GM18870 (cell line): ENCODE measurements around the gene GRID1.

Source experiments
- ATAC-seq: cut with Tn5 transposase; IDR thresholded peaks from one replicate; pipeline ENCODE4 v1.9.1; 2021; ENCODE audit warnings: moderate library complexity; ENCODE audit not compliant: unreplicated experiment

The GRID1 gene

GRCh38 chr10:86355571-86356038 is 11.0 kb downstream of the GRID1 start:
- no peak for ATAC-seq

- ATAC-seq = peak; percentile 60
Measured at GRCh38 chr10:86354761-86355540, 11.6 kb downstream of the GRID1 start.

DNA sequence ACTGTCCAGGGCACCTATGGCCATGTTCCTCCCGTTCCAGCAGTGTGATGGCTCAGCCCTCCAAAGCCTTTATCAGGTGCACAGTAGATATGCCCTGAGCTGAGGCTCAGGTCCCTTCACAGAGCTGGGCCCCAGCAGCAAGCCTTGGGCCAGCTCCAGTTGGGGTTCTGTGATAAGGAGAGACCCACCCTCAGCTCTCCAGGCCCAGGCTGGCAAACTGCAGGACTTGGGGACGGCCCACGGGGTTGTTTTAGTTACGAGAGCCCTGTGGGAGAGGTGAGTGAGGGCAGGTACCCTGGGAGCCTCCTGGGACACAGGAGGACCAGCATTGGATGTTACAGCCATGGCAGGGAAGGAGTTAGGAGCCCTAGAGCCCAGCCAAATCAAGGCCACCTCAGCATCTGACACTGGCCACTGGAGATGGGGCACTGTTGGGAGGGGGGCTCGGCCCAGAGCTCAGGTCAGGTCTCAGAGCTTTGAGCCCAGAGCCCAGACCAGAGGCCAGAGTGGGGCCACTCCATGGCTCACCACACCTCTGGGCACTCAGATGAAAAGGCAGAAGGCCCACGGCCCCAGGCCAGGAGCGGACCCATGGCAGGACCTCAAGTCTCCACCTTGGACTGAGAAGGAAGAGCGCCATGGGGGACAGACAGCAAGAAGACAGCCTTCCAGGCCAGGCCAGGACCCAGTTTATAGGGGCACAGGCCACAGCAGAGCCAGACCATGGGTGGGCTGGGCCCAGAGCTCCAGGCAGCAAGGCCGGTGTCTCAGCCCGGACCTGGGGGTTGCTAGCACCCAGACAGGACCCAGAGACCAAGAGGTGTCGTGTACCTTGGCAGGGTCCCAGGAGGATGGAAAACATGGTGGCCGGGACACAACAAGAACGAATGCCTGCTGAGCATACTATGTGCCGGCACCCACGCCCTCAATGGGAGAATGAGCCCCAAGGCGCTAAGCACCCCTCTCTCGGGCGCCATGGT is 12.8 kb downstream of the GRID1 start:
- ATAC-seq = no peak

GRCh38 chr10:86350897-86351296 is 15.7 kb downstream of the GRID1 start:
- no peak for ATAC-seq

- ATAC-seq = no peak
Measured at GRCh38 chr10:86349940-86350630, 16.5 kb downstream of the GRID1 start.

DNA sequence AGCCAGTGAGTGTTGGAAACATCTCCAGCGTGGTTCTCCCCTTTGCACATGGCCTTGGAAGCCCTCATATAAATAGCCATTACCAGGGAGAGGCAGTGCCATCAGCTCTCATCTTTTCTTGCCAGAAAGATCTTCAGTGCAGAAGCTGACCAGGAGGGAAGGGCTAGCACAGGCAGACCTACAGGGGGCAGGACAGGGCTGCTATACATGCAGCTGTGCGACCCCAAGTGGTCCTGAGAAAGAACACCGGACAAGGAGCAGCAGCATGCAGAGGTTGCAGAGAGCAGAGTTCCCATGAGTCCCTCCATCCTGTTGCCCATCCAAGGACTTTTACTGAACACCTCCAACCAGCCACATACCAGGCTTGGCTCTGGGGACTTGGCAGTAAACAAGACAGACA is 17.1 kb downstream of the GRID1 start:
- ATAC-seq = no peak

DNA sequence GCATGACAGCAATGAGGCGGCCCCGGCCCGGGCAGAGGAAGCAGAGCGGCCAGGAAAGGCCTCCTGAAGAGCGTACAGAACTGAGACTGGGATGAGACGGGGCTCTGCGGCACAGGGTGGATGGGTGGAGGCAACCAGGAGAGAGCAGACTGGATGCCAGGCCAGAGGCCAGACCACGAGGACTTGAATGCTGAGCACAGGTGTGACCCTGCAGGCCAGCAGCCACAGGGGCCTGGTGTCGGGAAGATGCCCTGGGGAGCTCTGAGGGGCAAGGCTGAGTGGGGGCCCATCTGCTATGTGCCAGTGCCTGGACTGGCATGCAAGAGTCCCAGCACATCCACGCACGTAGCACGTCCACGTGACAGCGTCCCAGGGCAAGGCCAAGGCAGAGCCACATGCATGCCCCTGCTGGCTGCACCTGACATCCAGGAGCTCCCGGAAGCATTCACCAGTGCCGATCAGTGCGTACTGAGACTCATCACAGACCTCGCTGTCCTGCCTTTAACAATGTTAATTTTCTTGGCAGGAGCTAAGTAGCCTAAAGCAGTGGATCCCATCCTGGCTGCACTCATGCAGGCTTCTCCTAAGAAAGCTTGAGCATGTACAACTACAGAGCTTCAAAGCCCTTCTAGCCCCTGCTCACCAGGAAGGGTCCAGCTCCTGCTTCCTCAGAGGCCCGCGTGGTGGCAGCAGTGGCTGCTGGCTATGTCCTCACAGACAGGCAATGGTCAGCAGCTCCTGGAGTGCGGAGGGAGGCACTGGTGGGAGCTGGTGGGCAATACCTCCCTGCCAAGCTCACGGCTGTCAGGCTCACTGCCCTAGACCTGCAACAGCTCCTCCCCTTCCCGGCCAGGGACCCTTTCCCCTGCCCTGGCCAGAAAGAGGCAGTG is 18.0 kb downstream of the GRID1 start:
- no peak for ATAC-seq

- ATAC-seq = no peak
Measured at GRCh38 chr10:86347856-86348255, 18.7 kb downstream of the GRID1 start.

DNA sequence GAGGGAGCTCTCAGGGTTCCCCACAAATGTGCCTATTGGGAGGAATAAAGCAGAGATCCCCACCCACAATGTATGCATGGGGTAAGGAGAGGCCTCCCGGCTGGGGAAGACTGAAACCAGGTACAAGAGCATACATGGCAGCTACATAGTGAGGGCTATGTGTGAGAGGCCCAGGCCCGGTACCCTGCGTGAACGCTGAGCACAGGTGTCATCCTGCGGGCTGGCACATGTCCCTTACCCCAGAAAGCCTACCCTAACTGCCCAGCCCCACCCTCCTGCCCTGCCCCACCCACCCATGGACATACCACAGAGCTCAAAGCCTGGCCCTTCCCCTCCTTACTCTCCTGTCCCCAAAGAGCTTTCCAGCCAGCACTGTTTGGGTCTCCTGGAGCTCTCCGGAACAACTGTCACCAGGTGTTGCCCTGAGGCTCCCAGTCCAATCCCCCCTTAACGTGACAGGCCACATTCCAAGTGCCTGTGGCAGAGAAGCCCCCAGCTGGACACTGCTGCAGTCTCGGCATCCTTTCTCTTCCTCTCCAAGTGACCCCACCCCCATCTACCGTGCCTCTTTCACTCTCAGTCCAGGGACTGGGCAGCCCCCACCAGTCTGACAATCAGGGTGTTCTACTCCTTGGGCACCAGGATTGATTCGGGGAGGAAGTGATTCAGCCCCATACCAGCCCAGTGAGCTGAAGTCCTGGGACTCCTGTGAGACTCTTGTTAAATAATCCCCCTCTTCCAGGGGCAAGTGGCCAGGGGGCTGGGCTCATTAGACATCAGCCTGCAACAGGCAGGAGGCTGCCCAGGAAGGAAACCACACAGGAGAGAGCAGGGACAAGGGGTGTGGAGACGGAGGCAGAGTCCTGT is 19.6 kb downstream of the GRID1 start:
- ATAC-seq = no peak

DNA sequence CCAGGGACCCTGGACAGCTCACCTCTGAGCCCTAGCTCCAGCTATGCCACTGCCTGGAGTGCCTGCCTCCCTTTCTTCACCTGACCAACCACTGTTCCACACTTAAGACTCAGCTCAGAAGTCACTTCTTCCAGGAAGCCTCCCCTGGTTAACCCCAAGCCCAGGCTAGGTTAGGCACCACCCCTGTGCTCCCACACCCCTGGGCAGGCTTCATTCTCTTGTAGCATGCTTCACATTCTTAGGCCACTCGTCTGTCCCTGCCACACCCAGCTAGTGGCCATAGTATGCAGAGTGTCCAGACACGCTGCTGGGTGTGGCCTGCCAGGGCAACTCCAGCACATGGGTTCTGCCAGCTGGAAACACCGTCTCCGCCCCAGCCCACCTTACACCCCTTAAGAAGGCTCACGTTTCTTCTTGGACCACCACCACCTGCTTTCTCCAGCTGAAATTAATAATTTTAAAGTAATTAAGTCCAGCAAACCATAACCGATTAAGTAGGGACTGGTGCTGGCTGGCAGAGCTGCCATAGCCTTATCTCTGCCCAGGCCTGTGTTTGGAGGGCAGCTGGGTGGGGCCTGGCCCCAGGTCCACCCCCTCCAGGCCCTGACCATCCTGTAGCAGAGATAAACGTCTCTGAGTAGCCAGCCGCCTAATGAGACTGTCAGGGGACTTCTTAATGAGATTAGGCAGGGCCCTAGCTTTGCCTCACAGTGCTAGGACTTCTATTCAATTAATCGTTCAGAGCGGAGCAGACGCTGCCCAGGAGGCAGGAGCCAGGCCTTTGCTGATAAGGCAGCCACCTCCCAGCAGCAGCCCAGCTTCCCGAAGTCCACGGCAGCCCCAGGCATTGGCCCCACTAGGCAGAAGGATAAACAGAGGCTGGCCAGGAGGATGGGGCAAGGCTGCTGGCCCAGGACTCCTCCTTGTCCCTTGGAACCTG is 20.5 kb downstream of the GRID1 start:
- ATAC-seq = no peak

GRCh38 chr10:86345296-86345858 is 21.2 kb downstream of the GRID1 start:
- ATAC-seq = no peak

- ATAC-seq = no peak
Measured at GRCh38 chr10:86344714-86345161, 21.9 kb downstream of the GRID1 start.

GRCh38 chr10:86344281-86344680 is 22.3 kb downstream of the GRID1 start:
- no peak for ATAC-seq

DNA sequence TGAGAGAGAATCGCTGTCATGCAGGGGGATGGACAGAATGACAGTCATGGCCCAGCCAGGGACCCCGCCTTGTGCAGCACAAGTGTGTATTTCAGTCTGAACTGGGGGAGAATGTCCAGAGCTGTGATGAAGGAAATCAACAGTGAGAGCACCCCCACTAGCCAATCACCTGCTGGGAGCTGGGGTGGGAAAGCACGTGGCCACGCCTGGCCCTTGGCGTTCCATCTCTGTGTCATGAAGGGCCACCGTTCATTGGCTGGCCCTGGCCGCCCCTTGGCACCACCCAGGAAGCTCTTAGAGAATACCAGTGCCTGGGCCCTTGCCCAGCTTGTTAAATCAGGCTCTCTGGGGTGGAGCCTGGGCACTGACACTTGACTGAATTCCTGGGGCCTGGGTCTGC is 22.8 kb downstream of the GRID1 start:
- ATAC-seq = no peak

GRCh38 chr10:86342111-86342863 is 24.3 kb downstream of the GRID1 start:
- no peak for ATAC-seq

- no peak for ATAC-seq
Measured at GRCh38 chr10:86341361-86341811, 25.2 kb downstream of the GRID1 start.

- no peak for ATAC-seq
Measured at GRCh38 chr10:86340991-86341260, 25.7 kb downstream of the GRID1 start.
